ENCODE measurements around the gene PRSS48. TPM values are rescaled to one million over a fixed set of nuclear protein-coding genes. Genes with fewer than 3 reads are reported as not detected.

PRSS48 gene
- total and polyA plus RNA-seq, 10 of the 15 experiments (the other 5 are each of a cell fraction or from before 2014, with no cell fraction given): not detected

DNA sequence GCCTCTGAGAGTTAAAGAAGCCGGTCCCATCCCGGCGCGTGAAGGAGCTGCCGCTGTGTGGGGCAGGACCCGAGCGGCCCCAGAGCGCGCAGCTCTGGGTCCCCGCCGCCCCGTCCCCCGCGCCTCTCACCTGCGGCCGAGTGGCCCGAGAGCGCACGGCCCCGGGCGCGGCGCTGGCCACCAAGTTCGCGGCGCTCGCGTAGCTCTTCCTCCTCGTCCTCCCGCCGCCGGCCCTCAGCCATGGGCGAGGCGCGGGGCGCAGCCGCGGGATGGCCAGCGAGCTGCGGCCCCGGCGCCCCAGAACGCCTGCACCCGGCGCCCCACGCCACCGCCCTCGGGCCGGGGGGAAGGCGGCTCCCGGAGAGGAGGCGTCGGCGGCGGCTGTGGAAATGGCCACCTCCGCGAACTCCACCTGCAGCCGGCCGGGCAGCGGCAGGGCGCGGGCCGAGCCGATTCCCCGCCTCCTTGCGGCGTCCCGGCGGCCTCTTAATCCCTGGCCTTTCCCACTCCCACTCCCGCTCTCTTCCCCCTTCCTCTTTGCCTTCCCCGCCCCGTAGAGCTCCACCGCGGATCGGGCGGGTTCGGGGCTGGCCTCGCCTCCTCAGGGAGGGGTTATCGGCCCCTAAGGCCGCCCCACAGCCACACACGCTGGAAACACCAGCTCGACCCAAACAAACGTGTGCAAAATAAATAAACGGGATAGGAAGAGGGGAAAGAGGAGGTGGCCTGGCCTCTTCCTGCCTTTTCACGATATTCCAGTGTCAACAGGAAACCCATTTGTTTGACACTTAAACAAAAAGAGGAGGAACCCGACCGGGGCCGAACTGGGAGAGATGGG, 48.4 kb downstream of the PRSS48 start, which contains the start of gene SH3D19:
TSS of gene SH3D19 (minus strand) at position 495 of the 838 bp plus-strand sequence. CDS start at position 242, 253 bp downstream.
- Histone ChIP-seq H3K4me3 (no peak within 1 kb of the TSS), H3K9ac (ENCODE audit: control insufficient read depth, insufficient read depth, low read length) (no peak within 1 kb of the TSS), H3K27ac (ENCODE audit: control insufficient read depth, insufficient read depth) (no peak within 1 kb of the TSS), H3K4me2 (ENCODE audit: control insufficient read depth, insufficient read depth) (no peak within 1 kb of the TSS), H3K9me3 (replicated peaks; ENCODE audit: control insufficient read depth, insufficient read depth, low read length) (no peaks in the 10 kb centered on the region; the same call in 2 of the 3 replicates), H3K79me2 (ENCODE audit: control insufficient read depth, insufficient read depth, low read length) (no peaks in the 10 kb centered on the region), H4K20me1 (ENCODE audit: control insufficient read depth, insufficient read depth) (no peaks in the 10 kb centered on the region), H3K36me3 (ENCODE audit: control insufficient read depth in 2 of 2, insufficient read depth in 2 of 2, low read length in 1 of 2) (no peaks in the 10 kb centered on the region), H3K27me3 (replicated peaks in 1 of 2; ENCODE audit: control insufficient read depth in 2 of 2, insufficient read depth in 2 of 2, low read length in 1 of 2) (peaks cover 10 to 13% of the 10 kb centered on the region in 2 experiments), H2AFZ (ENCODE audit: control insufficient read depth, low read depth, low read length) (no peak within 1 kb of the TSS), H3K4me1 (ENCODE audit: control insufficient read depth, insufficient read depth, low read length) (no peaks in the 10 kb centered on the region)
- 30% methylated on average over 37 of the region's 88 CpGs for WGBS (ENCODE audit: insufficient coverage, insufficient replicate concordance, low lambda C conversion rate, missing lambda C conversion rate)
- POLR2A ChIA-PET: no interaction called here
- SMC1A ChIA-PET (ENCODE audit: uncharacterized antibody, unreplicated experiment): no interaction called here
- intact Hi-C loops (cut with micrococcal nuclease; ENCODE audit: unreplicated experiment): no loop called here
- DNase-seq (ENCODE audit: low read depth, low spot score): no peak
- RAD21 ChIA-PET (ENCODE audit: unreplicated experiment): no interaction called here
- no peak; the same call in 1 of the 3 replicates for ATAC-seq
- CTCF ChIA-PET: no interaction called here
- in situ Hi-C loops (cut with MboI): no loop called here
- BruUV-seq (replicated peaks): no TSS peak
- FAIRE-seq: no peak
- TF ChIP-seq, protein P1, sequence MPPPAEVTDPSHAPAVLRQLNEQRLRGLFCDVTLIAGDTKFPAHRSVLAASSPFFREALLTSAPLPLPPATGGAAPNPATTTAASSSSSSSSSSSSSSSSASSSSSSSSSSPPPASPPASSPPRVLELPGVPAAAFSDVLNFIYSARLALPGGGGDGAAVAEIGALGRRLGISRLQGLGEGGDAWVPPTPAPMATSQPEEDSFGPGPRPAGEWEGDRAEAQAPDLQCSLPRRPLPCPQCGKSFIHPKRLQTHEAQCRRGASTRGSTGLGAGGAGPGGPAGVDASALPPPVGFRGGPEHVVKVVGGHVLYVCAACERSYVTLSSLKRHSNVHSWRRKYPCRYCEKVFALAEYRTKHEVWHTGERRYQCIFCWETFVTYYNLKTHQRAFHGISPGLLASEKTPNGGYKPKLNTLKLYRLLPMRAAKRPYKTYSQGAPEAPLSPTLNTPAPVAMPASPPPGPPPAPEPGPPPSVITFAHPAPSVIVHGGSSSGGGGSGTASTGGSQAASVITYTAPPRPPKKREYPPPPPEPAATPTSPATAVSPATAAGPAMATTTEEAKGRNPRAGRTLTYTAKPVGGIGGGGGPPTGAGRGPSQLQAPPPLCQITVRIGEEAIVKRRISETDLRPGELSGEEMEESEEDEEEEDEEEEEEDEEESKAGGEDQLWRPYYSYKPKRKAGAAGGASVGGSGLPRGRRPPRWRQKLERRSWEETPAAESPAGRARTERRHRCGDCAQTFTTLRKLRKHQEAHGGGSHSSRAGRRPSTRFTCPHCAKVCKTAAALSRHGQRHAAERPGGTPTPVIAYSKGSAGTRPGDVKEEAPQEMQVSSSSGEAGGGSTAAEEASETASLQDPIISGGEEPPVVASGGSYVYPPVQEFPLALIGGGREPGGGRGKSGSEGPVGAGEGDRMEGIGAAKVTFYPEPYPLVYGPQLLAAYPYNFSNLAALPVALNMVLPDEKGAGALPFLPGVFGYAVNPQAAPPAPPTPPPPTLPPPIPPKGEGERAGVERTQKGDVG (CRISPR knock-in tag; IDR thresholded peaks at IDR 0.05): no peak
- TF ChIP-seq, protein P2, sequence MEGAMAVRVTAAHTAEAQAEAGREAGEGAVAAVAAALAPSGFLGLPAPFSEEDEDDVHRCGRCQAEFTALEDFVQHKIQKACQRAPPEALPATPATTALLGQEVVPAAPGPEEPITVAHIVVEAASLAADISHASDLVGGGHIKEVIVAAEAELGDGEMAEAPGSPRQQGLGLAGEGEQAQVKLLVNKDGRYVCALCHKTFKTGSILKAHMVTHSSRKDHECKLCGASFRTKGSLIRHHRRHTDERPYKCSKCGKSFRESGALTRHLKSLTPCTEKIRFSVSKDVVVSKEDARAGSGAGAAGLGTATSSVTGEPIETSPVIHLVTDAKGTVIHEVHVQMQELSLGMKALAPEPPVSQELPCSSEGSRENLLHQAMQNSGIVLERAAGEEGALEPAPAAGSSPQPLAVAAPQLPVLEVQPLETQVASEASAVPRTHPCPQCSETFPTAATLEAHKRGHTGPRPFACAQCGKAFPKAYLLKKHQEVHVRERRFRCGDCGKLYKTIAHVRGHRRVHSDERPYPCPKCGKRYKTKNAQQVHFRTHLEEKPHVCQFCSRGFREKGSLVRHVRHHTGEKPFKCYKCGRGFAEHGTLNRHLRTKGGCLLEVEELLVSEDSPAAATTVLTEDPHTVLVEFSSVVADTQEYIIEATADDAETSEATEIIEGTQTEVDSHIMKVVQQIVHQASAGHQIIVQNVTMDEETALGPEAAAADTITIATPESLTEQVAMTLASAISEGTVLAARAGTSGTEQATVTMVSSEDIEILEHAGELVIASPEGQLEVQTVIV (IDR thresholded peaks at IDR 0.05; ENCODE audit: borderline replicate concordance, partially characterized antibody): no peak
- TF ChIP-seq, protein P3, sequence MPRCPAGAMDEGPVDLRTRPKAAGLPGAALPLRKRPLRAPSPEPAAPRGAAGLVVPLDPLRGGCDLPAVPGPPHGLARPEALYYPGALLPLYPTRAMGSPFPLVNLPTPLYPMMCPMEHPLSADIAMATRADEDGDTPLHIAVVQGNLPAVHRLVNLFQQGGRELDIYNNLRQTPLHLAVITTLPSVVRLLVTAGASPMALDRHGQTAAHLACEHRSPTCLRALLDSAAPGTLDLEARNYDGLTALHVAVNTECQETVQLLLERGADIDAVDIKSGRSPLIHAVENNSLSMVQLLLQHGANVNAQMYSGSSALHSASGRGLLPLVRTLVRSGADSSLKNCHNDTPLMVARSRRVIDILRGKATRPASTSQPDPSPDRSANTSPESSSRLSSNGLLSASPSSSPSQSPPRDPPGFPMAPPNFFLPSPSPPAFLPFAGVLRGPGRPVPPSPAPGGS (IDR thresholded peaks at IDR 0.05; ENCODE audit: borderline replicate concordance, insufficient read depth, low read depth, low read length, poor library complexity, severe bottlenecking): no peak
- TF ChIP-seq CREB1 (IDR thresholded peaks at IDR 0.05; ENCODE audit: low read depth) (no peak), SIX5 (IDR thresholded peaks at IDR 0.05; ENCODE audit: low read depth, low read length, severe bottlenecking) (no peak), IRF4 (IDR thresholded peaks at IDR 0.05; ENCODE audit: low read depth, low read length) (no peak), MEF2B (IDR thresholded peaks at IDR 0.05; ENCODE audit: partially characterized antibody, poor library complexity, severe bottlenecking) (no peak), CREM (IDR thresholded peaks at IDR 0.05; ENCODE audit: low read depth) (no peak), EGR1 (IDR thresholded peaks at IDR 0.05; ENCODE audit: borderline replicate concordance in 1 of 2, low read depth in 2 of 2, low read length in 2 of 2) (no peak)
- TF ChIP-seq, protein P4, sequence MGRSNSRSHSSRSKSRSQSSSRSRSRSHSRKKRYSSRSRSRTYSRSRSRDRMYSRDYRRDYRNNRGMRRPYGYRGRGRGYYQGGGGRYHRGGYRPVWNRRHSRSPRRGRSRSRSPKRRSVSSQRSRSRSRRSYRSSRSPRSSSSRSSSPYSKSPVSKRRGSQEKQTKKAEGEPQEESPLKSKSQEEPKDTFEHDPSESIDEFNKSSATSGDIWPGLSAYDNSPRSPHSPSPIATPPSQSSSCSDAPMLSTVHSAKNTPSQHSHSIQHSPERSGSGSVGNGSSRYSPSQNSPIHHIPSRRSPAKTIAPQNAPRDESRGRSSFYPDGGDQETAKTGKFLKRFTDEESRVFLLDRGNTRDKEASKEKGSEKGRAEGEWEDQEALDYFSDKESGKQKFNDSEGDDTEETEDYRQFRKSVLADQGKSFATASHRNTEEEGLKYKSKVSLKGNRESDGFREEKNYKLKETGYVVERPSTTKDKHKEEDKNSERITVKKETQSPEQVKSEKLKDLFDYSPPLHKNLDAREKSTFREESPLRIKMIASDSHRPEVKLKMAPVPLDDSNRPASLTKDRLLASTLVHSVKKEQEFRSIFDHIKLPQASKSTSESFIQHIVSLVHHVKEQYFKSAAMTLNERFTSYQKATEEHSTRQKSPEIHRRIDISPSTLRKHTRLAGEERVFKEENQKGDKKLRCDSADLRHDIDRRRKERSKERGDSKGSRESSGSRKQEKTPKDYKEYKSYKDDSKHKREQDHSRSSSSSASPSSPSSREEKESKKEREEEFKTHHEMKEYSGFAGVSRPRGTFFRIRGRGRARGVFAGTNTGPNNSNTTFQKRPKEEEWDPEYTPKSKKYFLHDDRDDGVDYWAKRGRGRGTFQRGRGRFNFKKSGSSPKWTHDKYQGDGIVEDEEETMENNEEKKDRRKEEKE (IDR thresholded peaks at IDR 0.05): no peak

All from GM12878 (cell line).